D721Med (cell line): ENCODE data around the gene USP2.

ENCODE experiments used
- DNase-seq: peaks from one replicate; pipeline ENCODE4 v3.0.0; 2011; ENCODE audit warnings: low spot score; ENCODE audit not compliant: insufficient read length
- FAIRE-seq: peaks from 2 replicates; lab custom pipeline; 2011; peaks lifted over from hg19 to GRCh38; lab: Jason Lieb, UNC
- TF ChIP-seq, protein P1 (sequence below): IDR thresholded peaks from 2 replicates; pipeline ENCODE4 v1.5.1; 2012; ENCODE audit warnings: mild to moderate bottlenecking, control low read depth; ENCODE audit not compliant: insufficient read depth; ENCODE audit errors: missing control alignments

The USP2 gene

DNA sequence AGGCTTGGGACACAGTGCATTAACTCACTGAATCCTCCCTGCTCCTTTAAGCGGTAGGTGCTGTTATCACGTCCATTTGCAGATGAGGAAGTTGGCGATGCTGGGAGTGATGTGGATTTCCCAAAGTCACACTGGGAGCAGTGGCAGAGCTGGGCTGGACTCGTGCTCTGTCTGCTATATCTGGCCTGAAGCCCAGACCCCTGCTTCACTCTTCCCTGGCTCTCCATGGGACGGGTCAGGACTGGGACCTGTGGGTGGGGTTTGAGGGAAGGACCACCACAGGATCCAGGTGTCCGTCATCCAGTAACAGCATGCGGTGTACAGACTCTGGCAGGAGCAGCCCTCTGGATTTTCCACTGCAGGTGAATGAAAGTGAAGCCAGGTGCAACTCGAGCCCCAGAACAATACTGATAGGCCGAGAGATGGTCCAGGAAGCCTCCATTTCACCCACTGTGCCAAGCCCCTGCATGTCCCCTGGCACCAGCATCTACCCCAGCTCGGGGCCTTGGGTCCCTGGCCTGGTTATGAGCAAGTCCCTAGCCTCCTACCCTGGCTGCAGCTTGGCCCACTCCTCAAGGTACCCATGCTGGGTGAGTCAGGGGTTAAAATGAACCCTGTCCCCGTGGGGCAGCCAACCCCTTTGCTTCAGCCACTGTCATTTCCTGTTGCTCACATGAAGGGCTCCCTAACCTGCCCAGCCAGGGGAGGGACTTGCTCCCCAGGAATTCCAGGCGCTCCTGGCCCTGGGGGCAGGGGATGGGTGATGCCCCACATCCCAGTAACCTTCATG lies 4.2 kb downstream of the USP2 start:
- FAIRE-seq: no peak
- TF ChIP-seq, protein P1, sequence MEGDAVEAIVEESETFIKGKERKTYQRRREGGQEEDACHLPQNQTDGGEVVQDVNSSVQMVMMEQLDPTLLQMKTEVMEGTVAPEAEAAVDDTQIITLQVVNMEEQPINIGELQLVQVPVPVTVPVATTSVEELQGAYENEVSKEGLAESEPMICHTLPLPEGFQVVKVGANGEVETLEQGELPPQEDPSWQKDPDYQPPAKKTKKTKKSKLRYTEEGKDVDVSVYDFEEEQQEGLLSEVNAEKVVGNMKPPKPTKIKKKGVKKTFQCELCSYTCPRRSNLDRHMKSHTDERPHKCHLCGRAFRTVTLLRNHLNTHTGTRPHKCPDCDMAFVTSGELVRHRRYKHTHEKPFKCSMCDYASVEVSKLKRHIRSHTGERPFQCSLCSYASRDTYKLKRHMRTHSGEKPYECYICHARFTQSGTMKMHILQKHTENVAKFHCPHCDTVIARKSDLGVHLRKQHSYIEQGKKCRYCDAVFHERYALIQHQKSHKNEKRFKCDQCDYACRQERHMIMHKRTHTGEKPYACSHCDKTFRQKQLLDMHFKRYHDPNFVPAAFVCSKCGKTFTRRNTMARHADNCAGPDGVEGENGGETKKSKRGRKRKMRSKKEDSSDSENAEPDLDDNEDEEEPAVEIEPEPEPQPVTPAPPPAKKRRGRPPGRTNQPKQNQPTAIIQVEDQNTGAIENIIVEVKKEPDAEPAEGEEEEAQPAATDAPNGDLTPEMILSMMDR: no peak
- no peak for DNase-seq

DNA sequence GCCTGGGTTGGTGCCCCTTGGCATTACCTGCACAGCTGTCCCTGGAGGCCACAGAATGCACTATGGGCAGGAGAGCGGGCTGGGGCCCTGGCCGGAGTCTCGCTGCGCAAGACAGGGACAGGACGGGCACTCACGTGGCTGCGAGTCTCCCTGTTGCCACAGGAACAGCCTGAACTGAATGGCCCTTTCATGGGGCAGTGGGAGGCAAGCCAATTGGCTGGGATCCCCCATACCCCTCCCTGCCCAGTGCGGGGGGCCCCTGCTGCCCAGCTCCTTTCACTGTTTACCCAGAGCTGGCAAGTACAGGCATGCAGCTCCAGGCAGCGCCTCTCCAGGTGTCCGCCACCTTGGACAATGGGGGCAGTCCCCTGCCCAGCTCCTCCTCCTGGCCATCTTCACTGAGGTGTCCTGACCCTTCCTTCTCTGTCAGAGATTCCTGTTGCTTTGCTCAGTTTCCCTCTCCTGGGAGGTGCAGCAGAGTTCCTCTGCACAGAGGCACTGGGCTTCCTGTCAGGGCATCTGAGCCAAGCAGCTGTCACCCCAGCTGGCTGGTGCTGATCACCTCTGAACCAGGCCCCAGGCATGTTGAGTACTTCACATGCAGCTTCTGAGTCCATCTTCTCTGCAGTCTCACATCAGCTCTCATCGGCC lies 5.2 kb downstream of the USP2 start:
- TF ChIP-seq, protein P1: no peak
- FAIRE-seq (no peak), DNase-seq (peak; percentile 8)

DNA sequence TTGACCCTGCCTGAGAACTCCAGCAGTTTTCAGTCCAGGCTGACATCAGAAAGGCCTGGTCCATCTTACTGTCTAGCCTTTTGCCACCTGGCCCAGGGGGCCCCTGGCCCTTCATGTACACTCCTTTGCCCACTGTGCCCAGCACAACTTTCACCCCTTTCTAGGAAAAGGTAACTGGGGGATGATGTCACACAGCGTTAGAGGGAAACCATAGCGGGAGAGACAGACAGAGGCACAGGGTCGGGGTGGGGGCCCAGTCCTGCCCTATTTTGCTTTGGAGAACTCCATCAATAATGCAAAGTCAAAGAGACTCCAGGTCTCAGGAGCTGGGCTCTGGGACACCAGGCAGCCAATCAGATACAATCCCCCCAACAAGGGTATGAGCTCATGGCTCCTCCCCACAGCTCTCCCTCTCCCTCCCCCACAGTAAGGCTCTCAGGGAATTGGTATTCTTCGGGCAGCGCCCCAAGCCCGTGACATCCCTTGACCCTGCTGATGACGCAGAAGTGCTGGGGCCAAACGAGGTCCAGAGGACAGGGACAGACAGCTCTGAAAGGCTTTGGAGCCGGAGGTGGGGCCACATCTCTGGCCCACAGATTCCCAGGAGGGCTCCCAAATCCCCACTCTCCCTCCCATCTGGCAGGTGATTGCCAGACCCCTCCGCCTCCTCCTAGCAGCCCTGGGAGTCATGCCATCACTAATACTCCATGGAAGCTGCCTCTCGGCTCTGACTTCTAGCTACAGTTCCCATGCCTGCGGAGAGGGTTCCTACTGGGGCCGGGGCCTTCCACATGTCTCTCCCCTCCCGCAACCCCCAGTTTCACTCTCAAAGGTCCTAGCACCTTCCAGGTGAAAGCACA lies 5.9 kb downstream of the USP2 start:
- no peak for FAIRE-seq
- TF ChIP-seq, protein P1: no peak
- DNase-seq: peak; percentile 17

DNA sequence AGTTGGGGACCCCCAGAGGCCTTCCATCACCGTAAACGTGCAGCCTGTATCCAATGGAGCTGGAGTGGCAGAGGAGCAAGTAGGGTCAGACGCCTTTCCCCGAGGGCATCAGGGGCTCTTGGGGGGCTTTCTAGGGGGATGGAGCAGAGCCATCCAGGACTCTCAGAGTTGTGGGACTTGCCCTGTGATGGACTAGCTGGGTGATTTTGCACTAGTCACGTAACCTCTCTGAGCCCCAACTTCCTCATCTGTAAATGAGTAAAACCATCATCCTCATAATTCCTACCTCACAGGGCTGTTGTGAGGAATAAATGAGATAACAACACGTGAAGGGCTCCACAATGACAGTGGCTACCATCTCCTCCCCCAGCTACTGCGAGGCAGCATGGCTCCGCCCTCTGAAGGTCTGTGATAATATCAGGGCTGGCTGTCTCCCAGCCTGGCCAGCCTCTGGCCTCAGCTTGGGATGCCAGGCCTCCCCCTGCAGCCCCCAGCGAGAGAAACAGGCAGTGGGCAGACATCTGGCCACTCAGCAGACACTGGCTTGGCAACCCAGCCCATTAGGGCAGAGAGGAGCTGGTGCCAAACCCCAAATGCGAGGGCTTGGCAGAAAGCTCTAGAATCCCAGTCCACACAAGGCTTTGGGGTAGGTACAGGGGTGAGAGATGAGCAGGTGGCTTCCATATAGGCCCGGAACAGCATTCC lies 6.7 kb downstream of the USP2 start:
- FAIRE-seq (no peak), DNase-seq (no peak)
- TF ChIP-seq, protein P1: no peak

DNA sequence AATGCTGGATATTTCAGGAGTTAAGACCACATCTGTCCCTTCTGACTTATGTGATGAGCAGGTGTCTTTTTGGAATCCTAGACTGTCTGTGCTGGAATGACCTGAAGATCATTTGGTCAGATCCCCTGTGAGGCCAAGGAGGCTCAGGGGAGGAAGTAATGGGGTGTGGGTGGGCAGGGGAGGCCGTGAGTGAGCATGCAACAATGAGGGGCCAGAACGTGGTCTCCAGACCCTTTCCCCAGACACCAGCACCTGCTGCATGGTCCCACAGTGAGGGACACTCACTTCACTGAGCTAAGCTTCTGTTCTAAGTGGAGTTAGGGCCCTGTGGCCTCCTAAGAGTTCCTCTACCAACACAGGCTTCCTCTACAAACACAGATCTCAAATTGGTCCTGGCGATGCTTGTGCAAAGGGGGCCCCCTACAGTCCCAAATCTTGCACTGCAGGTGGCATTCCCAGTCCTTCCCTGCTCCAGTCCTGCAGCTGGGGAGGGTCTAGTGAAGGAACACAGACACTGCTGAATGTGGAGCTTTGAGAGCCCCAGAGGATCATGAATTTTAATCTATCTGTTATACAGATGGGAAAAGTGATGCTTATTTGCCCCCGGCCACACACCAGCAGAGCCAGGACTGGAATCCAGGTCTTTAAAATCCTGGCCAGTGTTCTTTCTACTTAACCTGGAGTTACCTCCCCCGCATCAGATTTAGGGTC lies 7.4 kb downstream of the USP2 start:
- DNase-seq: peak; percentile 10
- no peak for FAIRE-seq
- TF ChIP-seq, protein P1: peak; percentile 97
